Fibroblast of lung (primary cell): ENCODE measurements around the gene RAD51AP1. TPM values are rescaled to one million over a fixed set of nuclear protein-coding genes. Genes with fewer than 3 reads are reported as not detected.

Experiments used
- DNase-seq, 2 donors: peaks; one replicate each; pipeline versions ENCODE4 v3.0.0 to v3.0.0-alpha.2; 2010; ENCODE audit warnings: low read depth in 2 of 2
- H2AFZ ChIP-seq: 2 replicates; pipeline ENCODE4 v1.5.1; 2012; ENCODE audit warnings: low read length, control low read depth, inconsistent platforms
- H3K27ac ChIP-seq: 2 replicates; pipeline ENCODE4 v1.5.1; 2011; ENCODE audit warnings: low read length, control low read depth; ENCODE audit not compliant: insufficient read depth
- H3K27me3 ChIP-seq: 2 replicates; pipeline ENCODE4 v1.5.1; 2011; ENCODE audit warnings: mild to moderate bottlenecking, low read length; ENCODE audit not compliant: control insufficient read depth, insufficient read depth
- H3K36me3 ChIP-seq: 2 replicates; pipeline ENCODE4 v1.5.1; 2011; ENCODE audit warnings: low read length; ENCODE audit not compliant: control insufficient read depth, insufficient read depth
- H3K4me1 ChIP-seq: 2 replicates; pipeline ENCODE4 v1.5.1; 2011; ENCODE audit warnings: low read length; ENCODE audit not compliant: control insufficient read depth, insufficient read depth; ENCODE audit errors: extremely low read depth
- H3K4me2 ChIP-seq: 2 replicates; pipeline ENCODE4 v1.5.1; 2011; ENCODE audit warnings: low read length, control low read depth; ENCODE audit not compliant: insufficient read depth; ENCODE audit errors: extremely low read depth
- H3K4me3 ChIP-seq, 4 experiments: fragments of 200-600 bp in 1 of 4; sonication (generic) in 1 of 4; replicated peaks in 1 of 4; 2 replicates each; pipeline ENCODE4 v1.5.1; 2011 to 2016; ENCODE audit warnings: low read length in 4 of 4, low read depth in 3 of 4, mild to moderate bottlenecking in 3 of 4, control low read depth in 2 of 4, inconsistent platforms in 1 of 4, mixed read lengths in 1 of 4; ENCODE audit not compliant: insufficient read depth in 1 of 4; ENCODE audit errors: control extremely low read depth in 1 of 4
- H3K79me2 ChIP-seq: 2 replicates; pipeline ENCODE4 v1.5.1; 2012; ENCODE audit warnings: mild to moderate bottlenecking, low read length, inconsistent platforms; ENCODE audit not compliant: control insufficient read depth, insufficient read depth
- H3K9ac ChIP-seq: 2 replicates; pipeline ENCODE4 v1.5.1; 2011; ENCODE audit warnings: mild to moderate bottlenecking, low read length, control low read depth; ENCODE audit not compliant: insufficient read depth
- H3K9me3 ChIP-seq: 2 replicates; pipeline ENCODE4 v1.5.1; 2012; ENCODE audit warnings: low read depth, low read length; ENCODE audit not compliant: control insufficient read depth, insufficient read depth
- H4K20me1 ChIP-seq: 2 replicates; pipeline ENCODE4 v1.5.1; 2011; ENCODE audit warnings: low read length; ENCODE audit not compliant: control insufficient read depth, insufficient read depth; ENCODE audit errors: extremely low read depth
- CTCF ChIP-seq, 2 donors: IDR thresholded peaks in 1 of 2; conservative IDR thresholded peaks in 1 of 2; 1 replicate in 1 of 2; 2 replicates in 1 of 2; pipeline ENCODE4 v1.5.1; 2011 to 2012; ENCODE audit warnings: low read length in 2 of 2, control low read depth in 1 of 2, inconsistent platforms in 1 of 2, low read depth in 1 of 2, mild to moderate bottlenecking in 1 of 2
- EZH2 ChIP-seq: IDR thresholded peaks from 2 replicates; pipeline ENCODE4 v1.5.1; 2012; ENCODE audit warnings: low read length, control low read depth, mild to moderate bottlenecking; ENCODE audit errors: missing control alignments
- polyA plus RNA-seq, 2 donors: library from polyadenylated mRNA; depleted of rRNA in 1 of 2; stranded (reverse) in 1 of 2; unstranded in 1 of 2; fragments of >200 nt; gene quantifications; 2 replicates each; pipeline ENCODE4 v1.2.1, GENCODE V29; 2011 to 2012; ENCODE audit warnings: missing spikeins in 1 of 2
- total RNA-seq: library from RNA; depleted of rRNA; stranded (reverse); fragments of >200 nt; gene quantifications from 2 replicates; pipeline ENCODE4 v1.2.1, GENCODE V29; 2014

The RAD51AP1 gene
- total and polyA plus RNA-seq, 2 donors (not counting 1 experiment from before 2014, with no cell fraction given): 4.1 to 11.0 TPM

GRCh38 chr12:4496145-4496838, 42.4 kb upstream of the RAD51AP1 start:
- TF ChIP-seq EZH2 (no peak), CTCF (conservative IDR thresholded peaks at IDR 0.05 in 1 of 2, IDR thresholded peaks at IDR 0.05 in 1 of 2; ENCODE audit: low read depth in 1 of 2, low read length in 2 of 2) (no peak)

GRCh38 chr12:4499186-4499585, 39.5 kb upstream of the RAD51AP1 start:
- no peak for DNase-seq
- Histone ChIP-seq H3K79me2 (no peaks in the 10 kb centered on the region), H3K9me3 (no peaks in the 10 kb centered on the region), H3K27ac (no peak overlapping the region), H3K27me3 (no peaks in the 10 kb centered on the region), H3K4me2 (no peak overlapping the region), H2AFZ (no peak overlapping the region), H4K20me1 (no peaks in the 10 kb centered on the region), H3K9ac (no peak overlapping the region), H3K4me1 (no peaks in the 10 kb centered on the region), H3K36me3 (peaks cover 2% of the 10 kb centered on the region), H3K4me3 (no peak overlapping the region)
- TF ChIP-seq EZH2: no peak
- no peak for TF ChIP-seq CTCF (conservative IDR thresholded peaks at IDR 0.05 in 1 of 2, IDR thresholded peaks at IDR 0.05 in 1 of 2; ENCODE audit: low read depth in 1 of 2, low read length in 2 of 2)

More at GRCh38 chr12:4496145-4496838, 42.4 kb upstream of the RAD51AP1 start:
- no peak overlapping the region for H3K9ac ChIP-seq
- no peak overlapping the region for H3K27ac ChIP-seq
- no peak overlapping the region for H2AFZ ChIP-seq
- H3K36me3 ChIP-seq: peaks cover 2% of the 10 kb centered on the region
- H3K4me2 ChIP-seq: no peak overlapping the region
- H3K79me2 ChIP-seq: no peaks in the 10 kb centered on the region
- no peak for DNase-seq
- H3K9me3 ChIP-seq: no peaks in the 10 kb centered on the region
- H3K4me3 ChIP-seq: no peak overlapping the region
- H4K20me1 ChIP-seq: no peaks in the 10 kb centered on the region
- no peaks in the 10 kb centered on the region for H3K4me1 ChIP-seq
- no peaks in the 10 kb centered on the region for H3K27me3 ChIP-seq

- no peak overlapping the region for H3K4me2 ChIP-seq
- no peaks in the 10 kb centered on the region for H3K4me1 ChIP-seq
- no peaks in the 10 kb centered on the region for H4K20me1 ChIP-seq
- H3K9me3 ChIP-seq: no peaks in the 10 kb centered on the region
- no peak overlapping the region for H3K27ac ChIP-seq
- no peak overlapping the region for H3K9ac ChIP-seq
- H3K27me3 ChIP-seq: no peaks in the 10 kb centered on the region
- no peak overlapping the region for H3K4me3 ChIP-seq
- H3K36me3 ChIP-seq: no peaks in the 10 kb centered on the region
- H2AFZ ChIP-seq: no peak overlapping the region
- peak; percentile 51 to 69 for DNase-seq
- TF ChIP-seq EZH2 (no peak), CTCF (conservative IDR thresholded peaks at IDR 0.05 in 1 of 2, IDR thresholded peaks at IDR 0.05 in 1 of 2; ENCODE audit: low read depth in 1 of 2, low read length in 2 of 2) (no peak)
- no peaks in the 10 kb centered on the region for H3K79me2 ChIP-seq
Observed at GRCh38 chr12:4505376-4505986, 33.2 kb upstream of the RAD51AP1 start.
